ENCODE measurements around the gene GOLGA5.
"Not testable (repeated sequence)": the region's sequence is repeated elsewhere in the genome, so short reads cannot be mapped to it uniquely, and the experiment has no call there.

The GOLGA5 gene

GRCh38 chr14:92793709-92794546, at the start of gene GOLGA5:
TSS of gene GOLGA5 (plus strand) at chr14:92794305. CDS start at chr14:92797438, 3,133 bp downstream.
- peak; percentile 98 for DNase-seq

GRCh38 chr14:92747701-92748258, 46.3 kb upstream of the GOLGA5 start:
- no peak for DNase-seq

GRCh38 chr14:92748259-92749016, 45.7 kb upstream of the GOLGA5 start, which contains the start of gene LGMN:
TSS of gene LGMN (minus strand) at chr14:92748627. CDS start at chr14:92732786, 15,841 bp downstream.
- DNase-seq: peak; percentile 82

GRCh38 chr14:92750222-92750728, 43.8 kb upstream of the GOLGA5 start:
- DNase-seq: peak; percentile 43

GRCh38 chr14:92750994-92751400, 43.1 kb upstream of the GOLGA5 start:
- no peak for DNase-seq

GRCh38 chr14:92751819-92752218, 42.3 kb upstream of the GOLGA5 start:
- no peak for DNase-seq

- DNase-seq: no peak
Measured at GRCh38 chr14:92753250-92753649, 40.9 kb upstream of the GOLGA5 start.

GRCh38 chr14:92754966-92755365, 39.1 kb upstream of the GOLGA5 start:
- DNase-seq: no peak

GRCh38 chr14:92755495-92755894, 38.6 kb upstream of the GOLGA5 start:
- no peak for DNase-seq

GRCh38 chr14:92756446-92756845, 37.7 kb upstream of the GOLGA5 start:
- DNase-seq: no peak

GRCh38 chr14:92759300-92759678, 34.8 kb upstream of the GOLGA5 start:
- peak; percentile 21 for DNase-seq

GRCh38 chr14:92759679-92760523, 34.2 kb upstream of the GOLGA5 start:
- no peak for DNase-seq

GRCh38 chr14:92760524-92760805, 33.6 kb upstream of the GOLGA5 start:
- DNase-seq: no peak

GRCh38 chr14:92763666-92764631, 30.2 kb upstream of the GOLGA5 start:
- not testable (repeated sequence) for DNase-seq

GRCh38 chr14:92768236-92768635, 25.9 kb upstream of the GOLGA5 start:
- peak; percentile 49 for DNase-seq

- DNase-seq: no peak
Measured at GRCh38 chr14:92768795-92769194, 25.3 kb upstream of the GOLGA5 start.

- no peak for DNase-seq
Measured at GRCh38 chr14:92770484-92770883, 23.6 kb upstream of the GOLGA5 start.

GRCh38 chr14:92774572-92774971, 19.5 kb upstream of the GOLGA5 start:
- DNase-seq: no peak

- peak; percentile 13 for DNase-seq
Measured at GRCh38 chr14:92775292-92775691, 18.8 kb upstream of the GOLGA5 start.

- not testable (repeated sequence) for DNase-seq
Measured at GRCh38 chr14:92778868-92779565, 15.1 kb upstream of the GOLGA5 start.

All from activated naive CD4-positive, alpha-beta T cell treated with Interleukin-2 at 50 U/mL for 16 hours (primary cell).